Sciatic nerve (tissue), 2 donors: ENCODE results near the gene ZC3HAV1. TPM values are rescaled to one million over a fixed set of nuclear protein-coding genes. Genes with fewer than 3 reads are reported as not detected.
"Not testable (repeated sequence)": the region's sequence is repeated elsewhere in the genome, so short reads cannot be mapped to it uniquely, and the experiment has no call there.

ENCODE experiments used
- ATAC-seq: fragments of 200-7000 bp; cut with Tn5 transposase; one replicate; pipeline ENCODE4 v1.9.1; 2020; ENCODE audit warnings: mild to moderate bottlenecking, moderate library complexity
- DNase-seq: peaks from one replicate; pipeline ENCODE4 v3.0.0-alpha.2; 2020; ENCODE audit warnings: low spot score
- intact Hi-C: fragments of 100-400 bp; cut with DNase I; formaldehyde crosslinking; loops from one replicate; pipeline ENCODE4 v1.14.2; 2022
- total RNA-seq: library from RNA; stranded (reverse); fragmentation: NEBNext Ultra II Directional; extraction: Animal tissue kit (Norgen Biotek cat#: 25700); gene quantifications from one replicate; pipeline ENCODE4 v1.2.1, GENCODE V29; 2021
- donor health status: DM: no; HTN: no; CAD: no.
- donor health status: DM: no; HTN: no; CAD: no.

Gene ZC3HAV1
- total RNA-seq, 1 donor from 2014 or later = 38.2 TPM

- DNase-seq, ATAC-seq, intact Hi-C loops: not testable (repeated sequence)
Observed at GRCh38 chr7:139093512-139093911, 16.0 kb downstream of the ZC3HAV1 start.

- ATAC-seq (no peak), DNase-seq (no peak)
- intact Hi-C loops = no loop called here
Observed at GRCh38 chr7:139092090-139092796, 17.3 kb downstream of the ZC3HAV1 start.

- intact Hi-C loops = no loop called here
- no peak for DNase-seq
- ATAC-seq = no peak
Observed at GRCh38 chr7:139091677-139091996, 17.9 kb downstream of the ZC3HAV1 start.

- intact Hi-C loops = no loop called here
- ATAC-seq = no peak
Observed at GRCh38 chr7:139089118-139089517, 20.4 kb downstream of the ZC3HAV1 start.

GRCh38 chr7:139088268-139088667 lies 21.3 kb downstream of the ZC3HAV1 start:
- ATAC-seq = no peak
- intact Hi-C loops = no loop called here
- no peak for DNase-seq

More at GRCh38 chr7:139089118-139089517, 20.4 kb downstream of the ZC3HAV1 start:
- DNase-seq = no peak

- no peak for DNase-seq
- no peak for ATAC-seq
- intact Hi-C loops = no loop called here
Observed at GRCh38 chr7:139087212-139087611, 22.3 kb downstream of the ZC3HAV1 start.

- ATAC-seq = no peak
- intact Hi-C loops = no loop called here
- DNase-seq = no peak
Observed at GRCh38 chr7:139086454-139086853, 23.1 kb downstream of the ZC3HAV1 start.

- DNase-seq (no peak), ATAC-seq (no peak)
- intact Hi-C loops = no loop called here
Observed at GRCh38 chr7:139084709-139085108, 24.8 kb downstream of the ZC3HAV1 start.

GRCh38 chr7:139081584-139081983 lies 27.9 kb downstream of the ZC3HAV1 start:
- DNase-seq (no peak), ATAC-seq (no peak)
- intact Hi-C loops = no loop called here

GRCh38 chr7:139080905-139081304 lies 28.6 kb downstream of the ZC3HAV1 start:
- ATAC-seq = peak; percentile 36
- intact Hi-C loops = no loop called here
- no peak for DNase-seq

- DNase-seq (no peak), ATAC-seq (no peak)
- intact Hi-C loops = loop anchor here (5.0 kb wide), 1 partner anchor 63 kb away; no protein-coding TSS in a partner anchor
Observed at GRCh38 chr7:139079861-139080260, 29.7 kb downstream of the ZC3HAV1 start.

GRCh38 chr7:139078911-139079310 lies 30.6 kb downstream of the ZC3HAV1 start:
- intact Hi-C loops = loop anchor here (5.0 kb wide), 1 partner anchor 62 kb away; no protein-coding TSS in a partner anchor
- ATAC-seq = no peak
- DNase-seq = no peak

- ATAC-seq = no peak
- intact Hi-C loops = loop anchor here (5.0 kb wide), 1 partner anchor 61 kb away; no protein-coding TSS in a partner anchor
- no peak for DNase-seq
Observed at GRCh38 chr7:139078399-139078798, 31.1 kb downstream of the ZC3HAV1 start.

- not testable (repeated sequence) for ATAC-seq, DNase-seq
- intact Hi-C loops = loop anchor here (5.0 kb wide), 1 partner anchor 60 kb away; no protein-coding TSS in a partner anchor
Observed at GRCh38 chr7:139077706-139078105, 31.8 kb downstream of the ZC3HAV1 start.

- DNase-seq = no peak
- ATAC-seq = no peak
- intact Hi-C loops = loop anchor here (5.0 kb wide), 1 partner anchor 59 kb away; no protein-coding TSS in a partner anchor
Observed at GRCh38 chr7:139075871-139076686, 33.4 kb downstream of the ZC3HAV1 start.

GRCh38 chr7:139075031-139075652 lies 34.4 kb downstream of the ZC3HAV1 start:
- DNase-seq (peak; percentile 78), ATAC-seq (peak; percentile 96)
- intact Hi-C loops = loop anchor here (5.0 kb wide), 1 partner anchor 58 kb away; no protein-coding TSS in a partner anchor

GRCh38 chr7:139072796-139073195 lies 36.7 kb downstream of the ZC3HAV1 start:
- DNase-seq = no peak

GRCh38 chr7:139071680-139072079 lies 37.8 kb downstream of the ZC3HAV1 start:
- intact Hi-C loops = no loop called here
- no peak for ATAC-seq
- DNase-seq = no peak

More at GRCh38 chr7:139072796-139073195, 36.7 kb downstream of the ZC3HAV1 start:
- intact Hi-C loops = no loop called here
- ATAC-seq = no peak
